Neural progenitor cell (in vitro differentiated cells): ENCODE results near the gene ROPN1B.

Source experiments
- CTCF ChIP-seq: fragments of 200-600 bp; sonication (generic); IDR thresholded peaks from 2 replicates; pipeline ENCODE4 v1.5.1; 2017; ENCODE audit warnings: antibody characterized with exemption, mild to moderate bottlenecking
- EZH2phosphoT487 ChIP-seq: fragments of 200-600 bp; sonication (generic); IDR thresholded peaks from 2 replicates; pipeline ENCODE4 v1.6.1; 2017; ENCODE audit warnings: antibody characterized with exemption

- TF ChIP-seq CTCF (no peak), EZH2phosphoT487 (no peak)
Observed at GRCh38 chr3:126031981-126032471, 63.0 kb downstream of the ROPN1B start.
